H1 (cell line): Measurements from ENCODE around the gene PER2. TPM values are rescaled to one million over a fixed set of nuclear protein-coding genes. Genes with fewer than 3 reads are reported as not detected.

Source experiments
- CTCF ChIA-PET: fragments of 300-600 bp; sonication (Branson Sonifier 250); formaldehyde crosslinking; loops from one replicate; lab custom pipeline; 2021; ENCODE audit not compliant: partially characterized antibody; lab: Charles Lee
- POLR2A ChIA-PET: fragments of 300-600 bp; sonication (Branson Sonifier 250); formaldehyde crosslinking; loops from one replicate; lab custom pipeline; 2021; ENCODE audit warnings: inconsistent platforms; ENCODE audit not compliant: partially characterized antibody; lab: Charles Lee
- DNase-seq, 2 experiments: peaks; one replicate each; pipeline versions ENCODE4 v3.0.0 to v3.0.0-alpha.2; 2010 to 2022; ENCODE audit warnings: low spot score in 2 of 2, low read depth in 1 of 2, mixed read lengths in 1 of 2
- FAIRE-seq: peaks from 2 replicates; lab custom pipeline; 2011; peaks lifted over from hg19 to GRCh38; lab: Jason Lieb, UNC
- H2AFZ ChIP-seq: 2 replicates; pipeline ENCODE4 v1.8.1; 2012; ENCODE audit warnings: low read length, inconsistent platforms
- H2AK5ac ChIP-seq: 2 replicates; pipeline ENCODE4 v1.6.1; 2013; ENCODE audit warnings: low read depth, low read length
- H2BK120ac ChIP-seq: replicated peaks from 2 replicates; pipeline ENCODE3; 2013; ENCODE audit warnings: low read depth, low read length, inconsistent platforms
- H2BK12ac ChIP-seq: 2 replicates; pipeline ENCODE4 v1.6.1; 2013; ENCODE audit warnings: low read depth, low read length
- H2BK15ac ChIP-seq: 2 replicates; pipeline ENCODE4 v1.6.1; 2013; ENCODE audit warnings: low read length
- H2BK20ac ChIP-seq: 2 replicates; pipeline ENCODE4 v1.6.1; 2013; ENCODE audit warnings: low read length
- H2BK5ac ChIP-seq: 2 replicates; pipeline ENCODE4 v1.6.1; 2013; ENCODE audit warnings: low read depth, low read length
- H3K14ac ChIP-seq: 2 replicates; pipeline ENCODE4 v1.6.1; 2013; ENCODE audit warnings: inconsistent platforms; ENCODE audit not compliant: insufficient read length
- H3K18ac ChIP-seq: 2 replicates; pipeline ENCODE4 v1.6.1; 2013; ENCODE audit warnings: low read length; ENCODE audit errors: extremely low read depth
- H3K23ac ChIP-seq: 2 replicates; pipeline ENCODE4 v1.6.1; 2013; ENCODE audit warnings: inconsistent platforms; ENCODE audit not compliant: insufficient read length
- H3K23me2 ChIP-seq: 2 replicates; pipeline ENCODE4 v1.6.1; 2013; ENCODE audit warnings: low read depth, low read length
- H3K27ac ChIP-seq: 2 replicates; pipeline ENCODE4 v1.6.1; 2011; ENCODE audit warnings: low read depth, low read length, inconsistent platforms
- H3K27me3 ChIP-seq, 4 experiments: replicated peaks in 1 of 4; 1 replicate in 1 of 4; 2 replicates in 3 of 4; pipeline versions ENCODE4 v1.6.1 to v1.8.1; 2011 to 2013; ENCODE audit warnings: low read length in 3 of 4, mild to moderate bottlenecking in 3 of 4, inconsistent platforms in 2 of 4, mixed read lengths in 2 of 4, moderate library complexity in 1 of 4; ENCODE audit not compliant: control insufficient read depth in 3 of 4, insufficient read depth in 3 of 4; ENCODE audit errors: extremely low read depth in 1 of 4
- H3K36me3 ChIP-seq, 4 experiments: 2 replicates each; pipeline versions ENCODE4 v1.6.1 to v1.8.1; 2011 to 2013; ENCODE audit warnings: mild to moderate bottlenecking in 4 of 4, low read length in 3 of 4, moderate library complexity in 2 of 4, control low read depth in 1 of 4, inconsistent platforms in 1 of 4; ENCODE audit not compliant: insufficient read depth in 4 of 4, control insufficient read depth in 2 of 4
- H3K4ac ChIP-seq: replicated peaks from 2 replicates; pipeline ENCODE3; 2013; ENCODE audit warnings: low read length, low read depth, mixed read lengths, inconsistent platforms; ENCODE audit not compliant: insufficient read length
- H3K4me1 ChIP-seq, 4 experiments: replicated peaks in 1 of 4; 1 replicate in 1 of 4; 2 replicates in 3 of 4; pipeline versions ENCODE4 v1.6.1 to v1.8.1; 2011 to 2013; ENCODE audit warnings: low read length in 3 of 4, inconsistent platforms in 2 of 4, mixed read lengths in 1 of 4; ENCODE audit not compliant: insufficient read depth in 4 of 4, control insufficient read depth in 3 of 4
- H3K4me2 ChIP-seq, 2 experiments: 2 replicates each; pipeline versions ENCODE4 v1.6.1 to v1.8.1; 2011 to 2013; ENCODE audit warnings: low read depth in 2 of 2, low read length in 2 of 2, control low read depth in 1 of 2, inconsistent platforms in 1 of 2, mild to moderate bottlenecking in 1 of 2; ENCODE audit not compliant: insufficient read depth in 1 of 2
- H3K4me3 ChIP-seq, 4 experiments: fragments of 200-600, 300-600 bp in 1 of 4; sonication (generic), shearing (Covaris generic), sonication (Bioruptor Twin) in 1 of 4; 2 replicates each; pipeline versions ENCODE4 v1.5.1 to v1.8.1; 2011 to 2016; ENCODE audit warnings: low read length in 4 of 4, low read depth in 3 of 4, control low read depth in 2 of 4, inconsistent platforms in 2 of 4, mild to moderate bottlenecking in 2 of 4, mixed read lengths in 1 of 4, moderate library complexity in 1 of 4; ENCODE audit not compliant: insufficient read depth in 2 of 4; ENCODE audit errors: extremely low read depth in 1 of 4
- H3K56ac ChIP-seq: replicated peaks from 2 replicates; pipeline ENCODE3; 2013; ENCODE audit warnings: low read depth, mild to moderate bottlenecking, mixed read lengths, low read length, inconsistent platforms; ENCODE audit not compliant: insufficient read length
- H3K79me1 ChIP-seq: 2 replicates; pipeline ENCODE4 v1.6.1; 2013; ENCODE audit warnings: low read depth, low read length, control low read depth
- H3K79me2 ChIP-seq, 2 experiments: 2 replicates each; pipeline versions ENCODE4 v1.6.1 to v1.8.1; 2012 to 2013; ENCODE audit warnings: low read length in 2 of 2, mild to moderate bottlenecking in 2 of 2, inconsistent platforms in 1 of 2; ENCODE audit not compliant: insufficient read depth in 2 of 2, control insufficient read depth in 1 of 2
- H3K9ac ChIP-seq, 4 experiments: replicated peaks in 1 of 4; 1 replicate in 1 of 4; 2 replicates in 3 of 4; pipeline versions ENCODE4 v1.6.1 to v1.8.1; 2011 to 2013; ENCODE audit warnings: low read depth in 3 of 4, low read length in 3 of 4, control low read depth in 2 of 4, mild to moderate bottlenecking in 2 of 4, moderate library complexity in 2 of 4, inconsistent platforms in 1 of 4; ENCODE audit errors: extremely low read depth in 1 of 4
- H3K9me3 ChIP-seq, 2 experiments: 2 replicates each; pipeline versions ENCODE4 v1.6.1 to v1.8.1; 2012 to 2013; ENCODE audit warnings: mild to moderate bottlenecking in 2 of 2, moderate library complexity in 2 of 2, control low read depth in 1 of 2, inconsistent platforms in 1 of 2, low read depth in 1 of 2, low read length in 1 of 2, mixed read lengths in 1 of 2; ENCODE audit not compliant: insufficient read depth in 2 of 2
- H4K20me1 ChIP-seq, 2 experiments: replicated peaks in 1 of 2; 2 replicates each; pipeline versions ENCODE3 to v1.8.1; 2011 to 2013; ENCODE audit warnings: inconsistent platforms in 2 of 2, low read length in 2 of 2, mild to moderate bottlenecking in 1 of 2; ENCODE audit not compliant: insufficient read depth in 2 of 2, control insufficient read depth in 1 of 2
- H4K5ac ChIP-seq: 2 replicates; pipeline ENCODE4 v1.6.1; 2013; ENCODE audit warnings: low read length, low read depth, mixed read lengths, inconsistent platforms; ENCODE audit not compliant: insufficient read length
- H4K8ac ChIP-seq: 2 replicates; pipeline ENCODE4 v1.8.0; 2013; ENCODE audit warnings: mild to moderate bottlenecking, moderate library complexity, low read length, inconsistent platforms; ENCODE audit not compliant: insufficient read depth; ENCODE audit errors: extremely low read depth
- H4K91ac ChIP-seq: replicated peaks from 2 replicates; pipeline ENCODE3; 2013; ENCODE audit warnings: low read length, mixed read lengths, inconsistent platforms; ENCODE audit not compliant: insufficient read length
- BRCA1 ChIP-seq: IDR thresholded peaks from 2 replicates; pipeline ENCODE4 v1.6.1; 2012; ENCODE audit warnings: low read depth, low read length, improper control_type of control experiment
- CREB1 ChIP-seq: IDR thresholded peaks from 2 replicates; pipeline ENCODE4 v1.6.1; 2012; ENCODE audit warnings: inconsistent platforms
- KDM1A ChIP-seq: fragments of 200-600, 300-600 bp; sonication (generic); IDR thresholded peaks from 2 replicates; pipeline ENCODE4 v1.7.1; 2016; ENCODE audit warnings: mild to moderate bottlenecking, low read length, borderline replicate concordance
- NANOG ChIP-seq: IDR thresholded peaks from 2 replicates; pipeline ENCODE4 v1.6.1; 2011; ENCODE audit warnings: low read length, low read depth, mild to moderate bottlenecking, inconsistent platforms; ENCODE audit not compliant: insufficient read depth, poor library complexity, severe bottlenecking
- PHF8 ChIP-seq: fragments of 200-600 bp; sonication (generic); conservative IDR thresholded peaks from 2 replicates; pipeline ENCODE4 v1.7.1; 2012; ENCODE audit warnings: low read depth, mild to moderate bottlenecking, inconsistent platforms, low read length, moderate library complexity
- RAD21 ChIP-seq, 2 experiments: IDR thresholded peaks in 1 of 2; conservative IDR thresholded peaks in 1 of 2; 2 replicates each; pipeline ENCODE4 v1.6.1; 2011; ENCODE audit warnings: low read depth in 2 of 2, low read length in 2 of 2, improper control_type of control experiment in 1 of 2, inconsistent platforms in 1 of 2, mild to moderate bottlenecking in 1 of 2, moderate library complexity in 1 of 2
- SIRT6 ChIP-seq: IDR thresholded peaks from one replicate; pipeline ENCODE4 v1.7.1; 2012; ENCODE audit warnings: low read length, inconsistent platforms
- TAF7 ChIP-seq: optimal IDR thresholded peaks from 2 replicates; pipeline ENCODE3; 2011; ENCODE audit warnings: low read depth, mild to moderate bottlenecking, inconsistent platforms, low read length, moderate library complexity, borderline replicate concordance
- WGBS, 2 experiments: shearing (Covaris generic) in 1 of 2; methylation state at CpG; one replicate each; pipeline versions ENCODE4 v1.1.6 to v1.1.7; 2013 to 2015; ENCODE audit warnings: low lambda C conversion rate in 2 of 2, mixed read lengths in 2 of 2, inconsistent platforms in 1 of 2, low coverage in 1 of 2, missing lambda C conversion rate in 1 of 2; ENCODE audit not compliant: insufficient replicate concordance in 2 of 2, insufficient coverage in 1 of 2, insufficient read length in 1 of 2; ENCODE audit errors: extremely low coverage in 1 of 2, missing lambda C conversion rate in 1 of 2; 5-methylcytosine and 5-hydroxymethylcytosine counted together
- polyA plus RNA-seq, 7 experiments: library from polyadenylated mRNA; depleted of rRNA in 3 of 7; stranded (reverse) in 5 of 7; unstranded in 2 of 7; fragments of >200 nt in 5 of 7; fragments of 200-250 nt in 2 of 7; gene quantifications; 1 replicate in 5 of 7; 2 replicates in 1 of 7; 4 replicates in 1 of 7; pipeline versions ENCODE4 v1.2.1 to v1.2.3, GENCODE V29; 2011 to 2013; ENCODE audit warnings: missing spikeins in 2 of 7, mixed read lengths in 2 of 7
- total RNA-seq: library from RNA; stranded (reverse); fragmentation: NEBNext Ultra II Directional; extraction: Animal tissue kit (Norgen Biotek cat#: 25700); gene quantifications from 2 replicates; pipeline ENCODE4 v1.2.1, GENCODE V29; 2021
- TF ChIP-seq, protein P1 (sequence below), 3 experiments: IDR thresholded peaks; 1 replicate in 2 of 3; 2 replicates in 1 of 3; pipeline versions ENCODE4 v1.5.1 to v1.6.1; 2011; ENCODE audit warnings: low read length in 3 of 3, mild to moderate bottlenecking in 3 of 3, inconsistent platforms in 2 of 3, low read depth in 1 of 3, moderate library complexity in 1 of 3; ENCODE audit not compliant: insufficient read depth in 1 of 3; ENCODE audit errors: control extremely low read depth in 1 of 3
- TF ChIP-seq, protein P2 (sequence below): IDR thresholded peaks from 2 replicates; pipeline ENCODE4 v1.6.1; 2012; ENCODE audit warnings: inconsistent platforms

PER2 gene
- total and polyA plus RNA-seq, 2 of the 8 experiments (the other 6 are each of a cell fraction or from before 2014, with no cell fraction given), result 0.91 to 5.5 TPM

DNA sequence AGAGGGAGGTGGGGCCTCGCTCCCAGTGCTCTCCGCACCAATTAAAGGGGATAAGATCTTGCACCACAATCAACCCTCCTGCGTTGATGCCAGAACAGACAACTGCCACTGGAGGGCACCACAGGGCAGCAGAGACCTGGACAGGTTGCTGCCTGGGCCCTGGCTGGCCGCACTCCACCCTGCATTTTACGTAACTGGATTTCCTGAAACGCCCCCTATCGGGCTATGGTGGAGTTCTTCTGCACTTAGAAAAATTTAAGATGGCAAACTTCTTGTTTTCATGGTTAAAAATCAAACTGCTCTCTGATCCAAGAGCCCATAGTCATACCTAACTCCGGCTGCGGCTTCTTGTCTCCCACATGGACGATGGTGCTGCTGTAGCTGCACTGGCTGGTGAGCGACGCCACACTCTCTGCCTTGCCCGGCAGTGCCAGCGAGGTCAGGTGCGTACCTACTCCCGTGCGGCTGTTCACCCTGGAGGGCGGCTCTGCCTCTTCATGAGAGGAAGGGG, 31.8 kb downstream of the PER2 start:
- H4K5ac ChIP-seq, result no peak overlapping the region
- H2BK15ac ChIP-seq, result no peak overlapping the region; the same call in 1 of the 2 replicates
- CTCF ChIA-PET, result interaction anchor here (0.5 to 17.1 kb wide), 19 partner anchors 5 to 346 kb away, joined by 3 to 298 read pairs (median 3); partner anchors contain the start of genes KLHL30 and PER2
- no peaks in the 10 kb centered on the region for H3K79me2 ChIP-seq
- H2BK120ac ChIP-seq, result no peak overlapping the region
- H3K23me2 ChIP-seq, result no peaks in the 10 kb centered on the region
- POLR2A ChIA-PET, result no interaction called here
- H3K4me1 ChIP-seq, result no peaks in the 10 kb centered on the region; a peak in 1 of 7 replicates
- H4K20me1 ChIP-seq, result peaks cover 0 to 3% of the 10 kb centered on the region in 2 experiments
- H3K4ac ChIP-seq, result no peak overlapping the region
- H3K9ac ChIP-seq, result no peak overlapping the region
- no peak overlapping the region for H3K4me3 ChIP-seq
- H3K56ac ChIP-seq, result no peak overlapping the region
- no peak overlapping the region for H2BK12ac ChIP-seq
- H2AK5ac ChIP-seq, result no peak overlapping the region; the same call in 1 of the 2 replicates
- DNase-seq (peak; percentile 91 to 93), FAIRE-seq (peak; percentile 95)
- no peak overlapping the region; the same call in 1 of the 2 replicates for H2BK5ac ChIP-seq
- no peaks in the 10 kb centered on the region for H3K27me3 ChIP-seq
- no peak overlapping the region for H2BK20ac ChIP-seq
- no peak overlapping the region for H4K8ac ChIP-seq
- WGBS, 2 experiments, result 53% methylated on average over 18 of the region's 18 CpGs; no CpG with 5 or more reads in 1 of the 2 experiments
- H3K4me2 ChIP-seq, result no peak overlapping the region
- no peak overlapping the region for H3K14ac ChIP-seq
- no peaks in the 10 kb centered on the region for H3K79me1 ChIP-seq
- H2AFZ ChIP-seq, result no peak overlapping the region
- no peak overlapping the region for H3K18ac ChIP-seq
- H3K9me3 ChIP-seq, result no peaks in the 10 kb centered on the region
- no peak overlapping the region for H3K23ac ChIP-seq
- no peak overlapping the region for H4K91ac ChIP-seq
- no peak overlapping the region for H3K27ac ChIP-seq
- H3K36me3 ChIP-seq, result peaks cover 0 to 3% (median 0%) of the 10 kb centered on the region in 4 experiments; a peak in 3 of 8 replicates
- TF ChIP-seq, protein P1, sequence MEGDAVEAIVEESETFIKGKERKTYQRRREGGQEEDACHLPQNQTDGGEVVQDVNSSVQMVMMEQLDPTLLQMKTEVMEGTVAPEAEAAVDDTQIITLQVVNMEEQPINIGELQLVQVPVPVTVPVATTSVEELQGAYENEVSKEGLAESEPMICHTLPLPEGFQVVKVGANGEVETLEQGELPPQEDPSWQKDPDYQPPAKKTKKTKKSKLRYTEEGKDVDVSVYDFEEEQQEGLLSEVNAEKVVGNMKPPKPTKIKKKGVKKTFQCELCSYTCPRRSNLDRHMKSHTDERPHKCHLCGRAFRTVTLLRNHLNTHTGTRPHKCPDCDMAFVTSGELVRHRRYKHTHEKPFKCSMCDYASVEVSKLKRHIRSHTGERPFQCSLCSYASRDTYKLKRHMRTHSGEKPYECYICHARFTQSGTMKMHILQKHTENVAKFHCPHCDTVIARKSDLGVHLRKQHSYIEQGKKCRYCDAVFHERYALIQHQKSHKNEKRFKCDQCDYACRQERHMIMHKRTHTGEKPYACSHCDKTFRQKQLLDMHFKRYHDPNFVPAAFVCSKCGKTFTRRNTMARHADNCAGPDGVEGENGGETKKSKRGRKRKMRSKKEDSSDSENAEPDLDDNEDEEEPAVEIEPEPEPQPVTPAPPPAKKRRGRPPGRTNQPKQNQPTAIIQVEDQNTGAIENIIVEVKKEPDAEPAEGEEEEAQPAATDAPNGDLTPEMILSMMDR (IDR thresholded peaks at IDR 0.05; ENCODE audit: control extremely low read depth in 1 of 3, insufficient read depth in 1 of 3, low read depth in 1 of 3, low read length in 3 of 3), result peak; percentile 95 to 99 (median 98)
- no peak for TF ChIP-seq KDM1A
- no peak for TF ChIP-seq BRCA1
- TF ChIP-seq PHF8, result no peak
- peak; percentile 86 to 88 for TF ChIP-seq RAD21 (IDR thresholded peaks at IDR 0.05 in 1 of 2, conservative IDR thresholded peaks at IDR 0.05 in 1 of 2; ENCODE audit: low read depth in 2 of 2, low read length in 2 of 2)
- TF ChIP-seq CREB1, result peak; percentile 74
- TF ChIP-seq SIRT6, result no peak
- TF ChIP-seq TAF7, result no peak
- TF ChIP-seq, protein P2, sequence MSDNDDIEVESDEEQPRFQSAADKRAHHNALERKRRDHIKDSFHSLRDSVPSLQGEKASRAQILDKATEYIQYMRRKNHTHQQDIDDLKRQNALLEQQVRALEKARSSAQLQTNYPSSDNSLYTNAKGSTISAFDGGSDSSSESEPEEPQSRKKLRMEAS, result 0 out of 2 replicates have a peak, but pooled peaks have one; percentile 28
- TF ChIP-seq NANOG, result peak; percentile 2
